ENCODE measurements around the gene MKRN2OS.

MKRN2OS gene

GRCh38 chr3:12516873-12517272 is 28.4 kb downstream of the MKRN2OS start:
- Histone ChIP-seq H3K27ac (replicated peaks) (no peak overlapping the region), H3K4me3 (replicated peaks; ENCODE audit: insufficient read depth, low read length) (no peak overlapping the region), H3K27me3 (ENCODE audit: insufficient read depth, poor library complexity, severe bottlenecking) (no peaks in the 10 kb centered on the region)
- DNase-seq (ENCODE audit: low read depth in 1 of 2, low spot score in 1 of 2), result no peak
- TF ChIP-seq REST (IDR thresholded peaks at IDR 0.05; ENCODE audit: insufficient replicate concordance, low read depth) (no peak), SPI1 (IDR thresholded peaks at IDR 0.05; ENCODE audit: borderline replicate concordance, low read depth) (no peak), GABPA (IDR thresholded peaks at IDR 0.05; ENCODE audit: low read depth) (no peak), POLR2AphosphoS5 (IDR thresholded peaks at IDR 0.05; ENCODE audit: low read depth) (no peak)
- TF ChIP-seq, protein P1, sequence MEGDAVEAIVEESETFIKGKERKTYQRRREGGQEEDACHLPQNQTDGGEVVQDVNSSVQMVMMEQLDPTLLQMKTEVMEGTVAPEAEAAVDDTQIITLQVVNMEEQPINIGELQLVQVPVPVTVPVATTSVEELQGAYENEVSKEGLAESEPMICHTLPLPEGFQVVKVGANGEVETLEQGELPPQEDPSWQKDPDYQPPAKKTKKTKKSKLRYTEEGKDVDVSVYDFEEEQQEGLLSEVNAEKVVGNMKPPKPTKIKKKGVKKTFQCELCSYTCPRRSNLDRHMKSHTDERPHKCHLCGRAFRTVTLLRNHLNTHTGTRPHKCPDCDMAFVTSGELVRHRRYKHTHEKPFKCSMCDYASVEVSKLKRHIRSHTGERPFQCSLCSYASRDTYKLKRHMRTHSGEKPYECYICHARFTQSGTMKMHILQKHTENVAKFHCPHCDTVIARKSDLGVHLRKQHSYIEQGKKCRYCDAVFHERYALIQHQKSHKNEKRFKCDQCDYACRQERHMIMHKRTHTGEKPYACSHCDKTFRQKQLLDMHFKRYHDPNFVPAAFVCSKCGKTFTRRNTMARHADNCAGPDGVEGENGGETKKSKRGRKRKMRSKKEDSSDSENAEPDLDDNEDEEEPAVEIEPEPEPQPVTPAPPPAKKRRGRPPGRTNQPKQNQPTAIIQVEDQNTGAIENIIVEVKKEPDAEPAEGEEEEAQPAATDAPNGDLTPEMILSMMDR (IDR thresholded peaks at IDR 0.05; ENCODE audit: insufficient read depth, low read length), result no peak

- DNase-seq (ENCODE audit: low read depth in 1 of 2, low spot score in 1 of 2), result no peak
- TF ChIP-seq GABPA (IDR thresholded peaks at IDR 0.05; ENCODE audit: low read depth) (no peak), REST (IDR thresholded peaks at IDR 0.05; ENCODE audit: insufficient replicate concordance, low read depth) (no peak), POLR2AphosphoS5 (IDR thresholded peaks at IDR 0.05; ENCODE audit: low read depth) (no peak), SPI1 (IDR thresholded peaks at IDR 0.05; ENCODE audit: borderline replicate concordance, low read depth) (no peak)
- TF ChIP-seq, protein P1 (IDR thresholded peaks at IDR 0.05; ENCODE audit: insufficient read depth, low read length), result no peak
- Histone ChIP-seq H3K27me3 (ENCODE audit: insufficient read depth, poor library complexity, severe bottlenecking) (no peaks in the 10 kb centered on the region), H3K27ac (replicated peaks) (no peak overlapping the region), H3K4me3 (replicated peaks; ENCODE audit: insufficient read depth, low read length) (no peak overlapping the region)
Measured at GRCh38 chr3:12515631-12516030, 29.7 kb downstream of the MKRN2OS start.

GRCh38 chr3:12513694-12514446 is 31.4 kb downstream of the MKRN2OS start:
- no peak for TF ChIP-seq GABPA (IDR thresholded peaks at IDR 0.05; ENCODE audit: low read depth)
- TF ChIP-seq REST (IDR thresholded peaks at IDR 0.05; ENCODE audit: insufficient replicate concordance, low read depth), result no peak
- no peak for TF ChIP-seq POLR2AphosphoS5 (IDR thresholded peaks at IDR 0.05; ENCODE audit: low read depth)
- no peak for TF ChIP-seq SPI1 (IDR thresholded peaks at IDR 0.05; ENCODE audit: borderline replicate concordance, low read depth)
- no peak overlapping the region for H3K4me3 ChIP-seq (replicated peaks; ENCODE audit: insufficient read depth, low read length)
- no peak for DNase-seq (ENCODE audit: low read depth in 1 of 2, low spot score in 1 of 2)
- H3K27ac ChIP-seq (replicated peaks), result no peak overlapping the region
- H3K27me3 ChIP-seq (ENCODE audit: insufficient read depth, poor library complexity, severe bottlenecking), result no peaks in the 10 kb centered on the region
